ENCODE data around the gene RHBDL3. TPM values are rescaled to one million over a fixed set of nuclear protein-coding genes. Genes with fewer than 3 reads are reported as not detected.

Gene RHBDL3
- total RNA-seq, 1 experiment from 2014 or later, result 12.5 TPM

DNA sequence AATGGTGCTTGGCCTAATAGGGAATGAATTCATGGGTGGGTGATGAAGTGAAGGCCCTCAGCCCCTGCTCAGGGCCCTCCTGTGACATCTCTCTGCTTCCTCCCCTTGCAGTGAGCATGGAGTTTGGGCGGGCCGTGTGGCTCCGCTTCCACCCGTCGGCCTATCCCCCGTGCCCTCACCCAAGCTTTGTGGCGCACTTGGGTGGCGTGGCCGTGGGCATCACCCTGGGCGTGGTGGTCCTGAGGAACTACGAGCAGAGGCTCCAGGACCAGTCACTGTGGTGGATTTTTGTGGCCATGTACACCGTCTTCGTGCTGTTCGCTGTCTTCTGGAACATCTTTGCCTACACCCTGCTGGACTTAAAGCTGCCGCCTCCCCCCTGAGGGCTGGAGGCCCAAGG is 55.2 kb downstream of the RHBDL3 start:
- Histone ChIP-seq H4K8ac (replicated peaks; ENCODE audit: insufficient read length, low read depth, low read length) (no peak overlapping the region), H2BK20ac (ENCODE audit: low read depth, low read length, poor library complexity, severe bottlenecking) (no peak overlapping the region), H3K79me1 (ENCODE audit: insufficient read depth, low read depth, low read length, poor library complexity, severe bottlenecking) (no peaks in the 10 kb centered on the region), H3T11ph (ENCODE audit: low read length) (no peak overlapping the region), H4K91ac (ENCODE audit: insufficient read length, low read depth, low read length) (no peak overlapping the region), H3K14ac (ENCODE audit: insufficient read depth, low read length) (no peak overlapping the region), H2AFZ (ENCODE audit: low read length) (no peak overlapping the region), H3K4me2 (ENCODE audit: insufficient read depth, insufficient read length, low read length) (no peak overlapping the region), H2BK15ac (ENCODE audit: low read depth, low read length) (no peak overlapping the region), H3K27me3 (ENCODE audit: insufficient read depth, low read length) (no peaks in the 10 kb centered on the region), H2BK5ac (ENCODE audit: insufficient read length, low read length) (no peak overlapping the region), H2BK12ac (ENCODE audit: insufficient read length, low read depth, low read length) (no peak overlapping the region), H3K4me1 (ENCODE audit: insufficient read depth, low read length) (no peaks in the 10 kb centered on the region; the same call in 1 of the 2 replicates), H3K9me3 (ENCODE audit: control insufficient read depth, low read depth, low read length) (no peaks in the 10 kb centered on the region), H3K4ac (ENCODE audit: low read depth, low read length) (no peak overlapping the region), H4K20me1 (ENCODE audit: control insufficient read depth, insufficient read depth, insufficient read length) (no peaks in the 10 kb centered on the region), H3K79me2 (ENCODE audit: insufficient read depth, low read length) (no peaks in the 10 kb centered on the region; the same call in 1 of the 2 replicates), H4K5ac (ENCODE audit: insufficient read length, low read depth, low read length) (no peak overlapping the region), H2AK5ac (ENCODE audit: insufficient read length, low read length) (no peak overlapping the region), H3K23me2 (ENCODE audit: insufficient read length, low read depth, low read length, poor library complexity, severe bottlenecking) (no peaks in the 10 kb centered on the region), H3K9ac (ENCODE audit: extremely low read depth, insufficient read length, low read length) (no peak overlapping the region), H3K18ac (ENCODE audit: insufficient read length, low read depth, low read length) (no peak overlapping the region), H3K56ac (ENCODE audit: insufficient read length, low read depth, low read length) (no peak overlapping the region), H3K23ac (ENCODE audit: insufficient read length, low read depth, low read length) (no peak overlapping the region), H2BK120ac (ENCODE audit: low read depth, low read length, poor library complexity, severe bottlenecking) (no peak overlapping the region), H3K27ac (ENCODE audit: insufficient read length, low read depth, low read length) (no peak overlapping the region)
- WGBS (ENCODE audit: extremely low coverage, insufficient read length, low lambda C conversion rate), result no CpG with 5 or more reads among the region's 15 CpGs
- peaks cover 1 to 29% (median 7%) of the 10 kb centered on the region in 3 experiments; a peak in 6 of 7 replicates for H3K36me3 Mint-ChIP-seq (ENCODE audit: insufficient read depth in 1 of 3, low read depth in 3 of 3)
- H3K4me3 Mint-ChIP-seq, result no peak overlapping the region
- no peaks in the 10 kb centered on the region for H3K27me3 Mint-ChIP-seq (ENCODE audit: low read depth)
- peaks cover 30 to 37% of the 10 kb centered on the region in 2 experiments for H3K4me1 Mint-ChIP-seq
- H3K9me3 Mint-ChIP-seq, result no peaks in the 10 kb centered on the region
- DNase-seq, result peak; percentile 27
- TF ChIP-seq, protein P1, sequence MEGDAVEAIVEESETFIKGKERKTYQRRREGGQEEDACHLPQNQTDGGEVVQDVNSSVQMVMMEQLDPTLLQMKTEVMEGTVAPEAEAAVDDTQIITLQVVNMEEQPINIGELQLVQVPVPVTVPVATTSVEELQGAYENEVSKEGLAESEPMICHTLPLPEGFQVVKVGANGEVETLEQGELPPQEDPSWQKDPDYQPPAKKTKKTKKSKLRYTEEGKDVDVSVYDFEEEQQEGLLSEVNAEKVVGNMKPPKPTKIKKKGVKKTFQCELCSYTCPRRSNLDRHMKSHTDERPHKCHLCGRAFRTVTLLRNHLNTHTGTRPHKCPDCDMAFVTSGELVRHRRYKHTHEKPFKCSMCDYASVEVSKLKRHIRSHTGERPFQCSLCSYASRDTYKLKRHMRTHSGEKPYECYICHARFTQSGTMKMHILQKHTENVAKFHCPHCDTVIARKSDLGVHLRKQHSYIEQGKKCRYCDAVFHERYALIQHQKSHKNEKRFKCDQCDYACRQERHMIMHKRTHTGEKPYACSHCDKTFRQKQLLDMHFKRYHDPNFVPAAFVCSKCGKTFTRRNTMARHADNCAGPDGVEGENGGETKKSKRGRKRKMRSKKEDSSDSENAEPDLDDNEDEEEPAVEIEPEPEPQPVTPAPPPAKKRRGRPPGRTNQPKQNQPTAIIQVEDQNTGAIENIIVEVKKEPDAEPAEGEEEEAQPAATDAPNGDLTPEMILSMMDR (conservative IDR thresholded peaks at IDR 0.05), result no peak
- H3K27ac Mint-ChIP-seq, result no peak overlapping the region
